GM18868 (cell line): ENCODE results near the gene COL4A2.

ENCODE experiments used
- ATAC-seq: cut with Tn5 transposase; IDR thresholded peaks from one replicate; pipeline ENCODE4 v1.9.1; 2021; ENCODE audit warnings: mild to moderate bottlenecking, moderate library complexity; ENCODE audit not compliant: unreplicated experiment

COL4A2 gene

GRCh38 chr13:110289174-110289573, 17.9 kb upstream of the COL4A2 start:
- no peak for ATAC-seq

- ATAC-seq, result no peak
Measured at GRCh38 chr13:110289661-110290060, 17.4 kb upstream of the COL4A2 start.

- ATAC-seq, result no peak
Measured at GRCh38 chr13:110290153-110290552, 16.9 kb upstream of the COL4A2 start.

- no peak for ATAC-seq
Measured at GRCh38 chr13:110290826-110291225, 16.3 kb upstream of the COL4A2 start.

- ATAC-seq, result no peak
Measured at GRCh38 chr13:110291286-110291685, 15.8 kb upstream of the COL4A2 start.

- ATAC-seq, result no peak
Measured at GRCh38 chr13:110293037-110293436, 14.0 kb upstream of the COL4A2 start.

- no peak for ATAC-seq
Measured at GRCh38 chr13:110293649-110294048, 13.4 kb upstream of the COL4A2 start.

GRCh38 chr13:110294146-110294545, 12.9 kb upstream of the COL4A2 start:
- ATAC-seq, result no peak

- ATAC-seq, result no peak
Measured at GRCh38 chr13:110294622-110295021, 12.5 kb upstream of the COL4A2 start.

GRCh38 chr13:110297011-110297410, 10.1 kb upstream of the COL4A2 start:
- no peak for ATAC-seq

GRCh38 chr13:110297766-110298504, 9.1 kb upstream of the COL4A2 start:
- no peak for ATAC-seq

- ATAC-seq, result no peak
Measured at GRCh38 chr13:110298505-110299282, 8.4 kb upstream of the COL4A2 start.

- ATAC-seq, result no peak
Measured at GRCh38 chr13:110299283-110299840, 7.7 kb upstream of the COL4A2 start.

GRCh38 chr13:110300090-110300815, 6.8 kb upstream of the COL4A2 start:
- ATAC-seq, result no peak

- no peak for ATAC-seq
Measured at GRCh38 chr13:110301083-110301482, 6.0 kb upstream of the COL4A2 start.

- ATAC-seq, result no peak
Measured at GRCh38 chr13:110301606-110302553, 5.2 kb upstream of the COL4A2 start.

GRCh38 chr13:110302997-110303396, 4.1 kb upstream of the COL4A2 start:
- ATAC-seq, result no peak

GRCh38 chr13:110303644-110304043, 3.4 kb upstream of the COL4A2 start:
- ATAC-seq, result no peak

GRCh38 chr13:110304256-110304655, 2.8 kb upstream of the COL4A2 start:
- ATAC-seq, result no peak

GRCh38 chr13:110305001-110305400, 2.1 kb upstream of the COL4A2 start:
- no peak for ATAC-seq
